Activated CD4-positive, alpha-beta T cell treated with anti-CD3 and anti-CD28 coated beads, Interleukin-2, Interleukin-4, amounts not matched to agents 100 ng/mL and 50 ng/mL, durations not matched to agents 16 hours and 8 hours (primary cell): ENCODE results near the gene C19orf47.

Source experiments
- DNase-seq: peaks from one replicate; pipeline ENCODE4 v3.0.0-alpha.2; 2020; ENCODE audit warnings: low spot score

C19orf47 gene

GRCh38 chr19:40348125-40348913 lies at the start of gene C19orf47, which contains the start of gene PLD3:
TSS of gene C19orf47 (minus strand) at chr19:40348397. CDS start at chr19:40341857, 6,540 bp downstream.
TSS of gene PLD3 (plus strand) at chr19:40348695. CDS start at chr19:40366484, 17,789 bp downstream.
- DNase-seq = peak; percentile 99

DNA sequence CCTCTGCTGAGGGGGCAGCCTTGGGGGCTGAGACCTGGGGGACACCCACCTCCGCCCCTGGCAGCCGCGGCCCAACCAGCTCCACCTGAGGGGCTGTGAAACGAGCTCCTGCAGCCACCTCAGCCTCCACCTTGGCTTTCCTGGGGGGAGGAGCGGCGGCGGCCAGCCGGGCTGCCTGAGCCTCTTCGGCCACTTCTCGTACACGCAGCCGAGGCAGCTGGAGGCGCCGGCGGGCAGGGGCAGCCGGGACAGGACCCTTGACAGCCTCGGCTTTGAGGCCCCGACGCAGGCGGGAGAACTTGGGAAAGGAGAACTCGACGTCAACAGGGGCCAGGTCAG lies 49.3 kb upstream of the C19orf47 start:
- DNase-seq = no peak

DNA sequence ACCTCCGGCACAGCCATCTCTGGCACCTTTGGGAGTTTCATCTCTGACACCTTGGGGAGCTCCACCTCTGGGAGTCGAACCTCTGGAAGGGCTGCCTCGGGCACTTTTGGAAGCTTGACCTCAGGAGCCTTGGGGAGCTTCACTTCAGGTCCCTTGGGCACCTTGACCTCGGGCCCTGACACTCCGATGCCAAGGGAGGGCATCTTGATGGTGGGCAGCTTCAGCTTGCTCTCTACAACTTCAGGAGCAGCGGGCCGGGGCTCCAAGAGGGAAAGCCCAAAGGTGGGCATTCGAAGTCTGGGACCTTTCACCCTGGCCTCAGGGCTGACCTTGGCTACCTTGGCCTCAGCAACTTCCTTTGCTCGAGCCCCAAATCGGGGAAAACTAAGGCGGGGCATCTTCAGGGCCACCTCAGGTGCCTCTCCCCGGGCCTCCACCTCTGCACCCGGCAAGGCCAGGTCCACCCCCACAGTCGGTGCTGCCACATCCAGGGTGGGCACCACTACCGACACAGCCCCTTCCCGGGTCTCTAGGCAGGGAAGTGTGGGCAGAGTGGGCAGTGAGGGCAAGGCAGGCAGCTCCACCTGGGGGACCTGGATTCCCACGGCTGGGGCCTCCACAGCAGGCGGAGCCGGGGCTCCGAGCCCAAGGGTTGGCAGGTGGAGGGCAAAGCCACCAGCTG lies 48.8 kb upstream of the C19orf47 start:
- DNase-seq = no peak

DNA sequence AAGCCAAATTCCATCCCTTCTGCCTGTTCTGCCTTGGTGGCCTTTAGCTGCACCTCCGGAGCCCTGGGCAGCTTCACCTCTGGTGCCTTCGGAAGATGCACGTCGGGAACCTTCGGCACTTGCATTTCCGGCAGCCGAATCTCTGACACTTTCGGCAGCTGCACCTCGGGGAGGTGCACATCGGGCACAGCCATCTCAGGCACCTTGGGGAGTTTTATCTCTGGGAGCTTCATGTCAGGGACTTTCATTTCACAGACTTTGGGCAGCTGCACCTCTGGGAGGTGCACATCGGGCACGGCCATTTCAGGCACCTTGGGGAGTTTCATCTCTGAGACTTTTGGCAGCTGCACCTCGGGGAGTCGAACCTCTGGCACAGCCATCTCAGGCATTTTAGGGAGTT lies 47.8 kb upstream of the C19orf47 start:
- no peak for DNase-seq

- DNase-seq = no peak
Measured at GRCh38 chr19:40394816-40395210, 46.6 kb upstream of the C19orf47 start.

GRCh38 chr19:40393894-40394815 lies 46.0 kb upstream of the C19orf47 start:
- no peak for DNase-seq

- DNase-seq = no peak
Measured at GRCh38 chr19:40392894-40393517, 44.8 kb upstream of the C19orf47 start.

- DNase-seq = no peak
Measured at GRCh38 chr19:40392123-40392522, 43.9 kb upstream of the C19orf47 start.

DNA sequence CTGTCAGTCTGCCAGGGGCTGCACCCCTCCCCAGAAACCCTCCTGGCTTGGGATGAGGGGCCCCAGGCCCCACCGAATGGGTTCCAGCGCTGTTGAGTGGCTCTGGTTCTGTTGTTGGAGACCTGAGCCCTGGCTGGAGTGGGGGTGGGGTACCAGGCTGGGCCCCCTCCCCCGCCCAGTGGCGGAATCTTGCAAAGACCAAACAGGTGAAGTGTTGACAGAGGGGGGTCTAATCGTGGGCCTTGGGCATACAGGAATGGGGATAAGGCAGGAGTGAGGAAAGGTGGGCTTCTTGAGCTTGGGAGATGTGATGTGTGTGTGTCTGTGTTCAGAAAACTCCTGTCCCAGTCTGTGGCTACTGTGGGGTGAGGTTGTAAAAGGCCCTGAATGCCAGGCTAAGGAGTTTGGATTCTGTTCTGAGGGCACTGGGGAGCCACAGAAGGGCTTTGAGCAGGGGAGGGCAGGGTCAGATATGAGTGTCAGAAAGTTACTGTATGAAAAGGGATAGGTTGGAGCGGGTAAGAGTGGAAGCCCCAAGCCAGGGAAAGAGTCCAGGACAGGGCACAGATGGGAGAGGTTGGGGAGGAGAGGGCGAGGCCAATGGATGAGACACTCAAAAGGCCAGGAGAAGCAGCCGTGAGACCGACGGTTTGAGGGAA lies 42.0 kb upstream of the C19orf47 start, which contains the start of gene HIPK4:
TSS of gene HIPK4 (minus strand) at position 98 of the 659 bp plus-strand sequence. CDS start 279 bp downstream, outside the sequence.
- no peak for DNase-seq

GRCh38 chr19:40389404-40390083 lies 41.3 kb upstream of the C19orf47 start:
- no peak for DNase-seq

GRCh38 chr19:40388481-40388880 lies 40.3 kb upstream of the C19orf47 start:
- no peak for DNase-seq

DNA sequence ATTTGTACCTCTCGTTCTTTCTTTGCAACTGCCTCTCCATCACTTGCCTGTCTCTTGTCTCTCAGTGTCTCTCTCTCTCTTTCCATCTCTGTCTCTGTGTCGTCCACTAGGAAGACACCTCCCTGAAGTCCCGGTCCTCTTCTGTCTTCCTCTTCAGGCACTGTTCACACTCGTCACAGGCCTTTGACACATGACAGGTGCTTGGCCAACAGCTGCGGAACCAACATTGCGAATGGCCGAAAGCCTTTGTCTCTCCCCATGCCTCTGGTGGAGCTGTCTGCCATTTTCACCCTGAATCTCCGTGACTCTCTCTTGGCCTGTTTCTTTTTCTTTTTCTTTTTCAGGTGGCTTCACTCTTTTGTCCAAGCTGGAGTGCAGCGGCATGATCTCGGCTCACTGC lies 39.0 kb upstream of the C19orf47 start:
- DNase-seq = no peak

DNA sequence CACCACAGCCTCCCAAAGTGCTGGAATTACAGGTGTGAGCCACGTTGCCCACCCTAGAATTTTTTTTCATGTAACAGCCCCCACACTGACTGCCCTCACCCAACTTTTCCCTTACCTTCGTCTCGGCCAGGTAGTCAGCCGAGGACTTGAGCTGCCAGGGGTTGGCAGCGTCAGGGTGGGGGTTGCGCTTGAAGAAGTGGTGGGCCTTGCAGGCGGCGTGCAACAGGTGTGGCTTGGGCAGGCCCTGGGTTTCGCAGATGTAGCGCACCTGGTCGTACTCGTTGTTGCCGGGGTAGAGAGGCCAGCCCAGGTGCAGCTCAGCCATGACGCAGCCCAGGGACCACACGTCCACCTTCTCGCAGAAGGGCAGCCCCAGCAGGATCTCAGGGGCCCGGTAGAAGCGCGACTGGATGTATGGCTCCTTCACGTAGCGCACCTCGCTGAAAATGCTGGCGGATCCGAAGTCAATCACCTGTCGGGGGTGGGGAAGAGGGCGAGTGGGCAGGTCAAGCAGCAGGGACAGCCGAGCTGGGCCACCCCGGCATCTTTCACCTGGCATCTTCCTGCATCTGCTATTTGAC lies 35.6 kb upstream of the C19orf47 start:
- no peak for DNase-seq

DNA sequence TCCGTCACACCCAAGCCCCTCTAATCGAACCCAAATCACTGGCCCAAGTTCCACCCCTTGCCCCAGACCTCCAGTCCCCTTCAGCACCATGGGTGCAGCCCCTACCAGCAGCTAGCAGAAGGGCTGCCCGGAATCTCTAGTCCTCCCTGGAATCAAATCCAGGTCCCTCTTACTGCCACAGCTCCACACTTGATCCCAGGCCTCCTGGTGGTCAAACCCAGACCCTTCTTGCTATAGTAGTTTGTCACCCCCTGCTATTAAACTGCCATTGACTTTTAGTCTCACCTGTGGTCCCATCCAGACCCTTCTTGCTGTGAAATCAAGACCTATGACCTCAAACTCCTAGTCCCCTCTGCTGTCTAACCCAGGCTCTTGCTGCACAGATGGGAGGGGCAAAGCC lies 33.1 kb upstream of the C19orf47 start:
- DNase-seq = no peak

GRCh38 chr19:40380199-40381037 lies 32.2 kb upstream of the C19orf47 start:
- no peak for DNase-seq

DNA sequence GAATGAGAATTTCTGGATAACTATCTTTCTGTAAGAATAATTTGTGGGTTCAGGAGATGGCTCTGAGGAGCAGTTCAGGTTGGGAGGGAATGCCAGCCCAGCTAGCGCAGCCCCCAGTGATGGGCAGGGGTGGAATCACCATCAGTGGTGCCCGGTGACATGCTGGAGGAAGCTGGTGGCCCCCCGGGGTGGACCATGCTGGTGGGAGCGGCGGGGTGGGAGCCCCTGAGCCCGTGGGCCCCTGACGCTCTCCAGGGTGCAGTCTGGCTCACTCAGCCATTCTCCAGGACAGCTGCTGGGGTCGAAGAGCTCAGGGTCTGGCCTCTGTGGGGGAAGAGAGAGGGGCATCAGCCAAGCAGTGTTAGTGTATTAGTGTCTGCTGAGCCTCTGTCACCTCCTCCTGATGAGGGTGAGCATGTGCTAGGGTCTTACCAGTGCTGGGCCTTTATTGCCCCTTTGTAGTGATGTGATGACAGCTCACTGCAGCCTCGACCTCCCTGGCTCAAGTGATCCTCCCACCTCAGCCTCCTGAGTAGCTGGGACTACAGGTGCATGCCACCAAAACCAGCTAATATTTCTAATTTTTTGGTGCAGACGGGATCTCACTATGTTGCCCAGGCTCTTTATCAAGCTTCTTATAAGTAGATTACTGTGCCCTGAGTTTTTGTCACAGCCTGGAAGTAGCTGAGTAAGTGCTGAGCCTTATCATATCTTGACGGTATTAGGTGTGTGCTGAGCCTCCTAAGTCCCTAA lies 31.4 kb upstream of the C19orf47 start:
- DNase-seq = no peak

- no peak for DNase-seq
Measured at GRCh38 chr19:40378509-40378908, 30.3 kb upstream of the C19orf47 start.

- DNase-seq = no peak
Measured at GRCh38 chr19:40377876-40378385, 29.7 kb upstream of the C19orf47 start.
